Endothelial cell of umbilical vein (primary cell): ENCODE results near the gene LOXHD1. TPM values are rescaled to one million over a fixed set of nuclear protein-coding genes. Genes with fewer than 3 reads are reported as not detected.

Source experiments
- BruUV-seq: library from RNA; stranded (reverse); fragments of 400-500 nt; replicated peaks from 2 replicates; lab custom pipeline; 2021; lab: Mats Ljungman, UMichigan
- CTCF ChIA-PET: fragments of 300-600, 350-600 bp; sonication (Branson Sonifier 250); formaldehyde crosslinking; loops from one replicate; lab custom pipeline; 2021; ENCODE audit warnings: antibody characterized with exemption, inconsistent platforms; lab: Charles Lee
- POLR2A ChIA-PET: fragments of 300-600, 350-600 bp; sonication (Branson Sonifier 250); formaldehyde crosslinking; loops from one replicate; lab custom pipeline; 2021; ENCODE audit warnings: antibody characterized with exemption, inconsistent platforms; lab: Charles Lee
- DNase-seq: peaks from one replicate; pipeline ENCODE4 v3.0.0-alpha.2; 2011; ENCODE audit warnings: low read depth, low spot score
- FAIRE-seq: peaks from 2 replicates; lab custom pipeline; 2011; peaks lifted over from hg19 to GRCh38; lab: Jason Lieb, UNC
- H2AFZ ChIP-seq: 2 replicates; pipeline ENCODE4 v1.6.0; 2012; ENCODE audit warnings: low read depth, low read length, control low read depth, inconsistent platforms
- H3K27ac ChIP-seq: 2 replicates; pipeline ENCODE4 v1.5.1; 2011; ENCODE audit warnings: low read depth, mild to moderate bottlenecking, control low read depth, low read length, moderate library complexity; ENCODE audit not compliant: insufficient read depth
- H3K27me3 ChIP-seq, 2 experiments: 2 replicates each; pipeline versions ENCODE4 v1.6.0 to v1.6.1; 2011; ENCODE audit warnings: low read length in 2 of 2, mixed read lengths in 1 of 2; ENCODE audit not compliant: control insufficient read depth in 2 of 2, insufficient read depth in 2 of 2
- H3K36me3 ChIP-seq, 2 experiments: 2 replicates in 1 of 2; 3 replicates in 1 of 2; pipeline ENCODE4 v1.5.1; 2011; ENCODE audit warnings: low read length in 2 of 2, mild to moderate bottlenecking in 1 of 2, moderate library complexity in 1 of 2; ENCODE audit not compliant: control insufficient read depth in 2 of 2, insufficient read depth in 2 of 2; ENCODE audit errors: extremely low read depth in 1 of 2
- H3K4me1 ChIP-seq: 3 replicates; pipeline ENCODE4 v1.5.1; 2011; ENCODE audit warnings: mild to moderate bottlenecking, low read length; ENCODE audit not compliant: control insufficient read depth, insufficient read depth; ENCODE audit errors: extremely low read depth
- H3K4me2 ChIP-seq: 2 replicates; pipeline ENCODE4 v1.6.1; 2011; ENCODE audit warnings: low read length, control low read depth, mixed read lengths; ENCODE audit not compliant: insufficient read depth
- H3K4me3 ChIP-seq, 3 experiments: fragments of 200-600 bp in 1 of 3; sonication (generic), shearing (Covaris generic) in 1 of 3; replicated peaks in 1 of 3; 2 replicates each; pipeline ENCODE4 v1.5.1; 2011 to 2016; ENCODE audit warnings: control low read depth in 3 of 3, low read length in 3 of 3, mild to moderate bottlenecking in 2 of 3, inconsistent platforms in 1 of 3, low read depth in 1 of 3, moderate library complexity in 1 of 3; ENCODE audit not compliant: insufficient read depth in 1 of 3
- H3K79me2 ChIP-seq: 2 replicates; pipeline ENCODE4 v1.6.0; 2012; ENCODE audit warnings: low read length, inconsistent platforms; ENCODE audit not compliant: control insufficient read depth, insufficient read depth
- H3K9ac ChIP-seq: replicated peaks from 2 replicates; pipeline ENCODE3; 2011; ENCODE audit warnings: low read length, control low read depth; ENCODE audit not compliant: insufficient read depth; ENCODE audit errors: extremely low read depth
- H3K9me1 ChIP-seq: replicated peaks from 3 replicates; pipeline ENCODE4 v1.6.0; 2011; ENCODE audit warnings: mild to moderate bottlenecking, low read length; ENCODE audit not compliant: control insufficient read depth, insufficient read depth; ENCODE audit errors: extremely low read depth
- H3K9me3 ChIP-seq: replicated peaks from 2 replicates; pipeline ENCODE4 v1.5.1; 2012; ENCODE audit warnings: low read length, inconsistent platforms; ENCODE audit not compliant: control insufficient read depth, insufficient read depth
- H4K20me1 ChIP-seq: replicated peaks from 2 replicates; pipeline ENCODE3; 2011; ENCODE audit warnings: mild to moderate bottlenecking, low read length; ENCODE audit not compliant: control insufficient read depth, insufficient read depth; ENCODE audit errors: extremely low read depth
- CTCF ChIP-seq, 2 donors: IDR thresholded peaks; 1 replicate in 1 of 2; 2 replicates in 1 of 2; pipeline ENCODE4 v1.5.1; 2011; ENCODE audit warnings: low read length in 2 of 2, mild to moderate bottlenecking in 2 of 2, moderate library complexity in 2 of 2, control low read depth in 1 of 2, inconsistent platforms in 1 of 2, low read depth in 1 of 2; ENCODE audit not compliant: insufficient read depth in 1 of 2; ENCODE audit errors: extremely low read depth in 1 of 2
- EZH2 ChIP-seq: IDR thresholded peaks from 2 replicates; pipeline ENCODE4 v1.6.1; 2012; ENCODE audit warnings: borderline replicate concordance, low read depth, mild to moderate bottlenecking, moderate library complexity, low read length, inconsistent platforms; ENCODE audit not compliant: severe bottlenecking
- FOS ChIP-seq: IDR thresholded peaks from 2 replicates; pipeline ENCODE4 v1.6.1; 2011; ENCODE audit warnings: mild to moderate bottlenecking, low read length, moderate library complexity, borderline replicate concordance; ENCODE audit not compliant: insufficient read depth
- GATA2 ChIP-seq: IDR thresholded peaks from 2 replicates; pipeline ENCODE4 v1.7.0; 2011; ENCODE audit warnings: low read depth, mild to moderate bottlenecking, moderate library complexity, mixed read lengths, low read length; ENCODE audit not compliant: insufficient read length, insufficient read depth
- JUN ChIP-seq: IDR thresholded peaks from 2 replicates; pipeline ENCODE4 v1.6.1; 2011; ENCODE audit warnings: borderline replicate concordance, low read depth; ENCODE audit not compliant: insufficient read length, insufficient read depth
- MAX ChIP-seq: IDR thresholded peaks from 2 replicates; pipeline ENCODE4 v1.6.1; 2011; ENCODE audit not compliant: insufficient read depth, insufficient read length
- MYC ChIP-seq: IDR thresholded peaks from one replicate; pipeline ENCODE4 v1.6.1; 2011; ENCODE audit warnings: mild to moderate bottlenecking, low read depth, low read length
- POLR2A ChIP-seq: IDR thresholded peaks from 2 replicates; pipeline ENCODE4 v1.6.1; 2012; ENCODE audit warnings: low read depth, mild to moderate bottlenecking, control low read depth, low read length
- POLR2AphosphoS5 ChIP-seq: IDR thresholded peaks from 2 replicates; pipeline ENCODE4 v1.6.1; 2012; ENCODE audit warnings: low read depth, mild to moderate bottlenecking, control low read depth, low read length, moderate library complexity; ENCODE audit not compliant: insufficient read depth
- dilution Hi-C: fragments of 300-500 bp; cut with MboI; formaldehyde crosslinking; loops from one replicate; pipeline ENCODE4 v1.15.0; 2019; ENCODE audit warnings: low sequenced_read_pairs; ENCODE audit not compliant: extremely low pct_ligation_motif_present
- intact Hi-C: fragments of 100-400 bp; cut with micrococcal nuclease; formaldehyde crosslinking; loops from one replicate; pipeline ENCODE4 v1.10.0; 2022
- polyA plus RNA-seq, 4 experiments: library from polyadenylated mRNA; depleted of rRNA in 3 of 4; stranded (reverse) in 3 of 4; unstranded in 1 of 4; fragments of >200 nt; gene quantifications; 2 replicates each; pipeline versions ENCODE4 v1.2.1 to v1.2.3, GENCODE V29; 2011 to 2012; ENCODE audit warnings: missing spikeins in 1 of 4
- total RNA-seq: library from RNA; stranded (reverse); gene quantifications from 2 replicates; pipeline ENCODE4 v1.2.3, GENCODE V29; 2021

Gene LOXHD1
- total and polyA plus RNA-seq, 2 donors (not counting 3 experiments of a cell fraction or from before 2014, with no cell fraction given): not detected

GRCh38 chr18:46518438-46518837 lies 138.6 kb downstream of the LOXHD1 start:
- Histone ChIP-seq H3K4me3 (no peak overlapping the region), H3K9me1 (no peaks in the 10 kb centered on the region), H3K9ac (no peak overlapping the region), H3K27ac (no peak overlapping the region), H4K20me1 (no peaks in the 10 kb centered on the region), H3K36me3 (no peaks in the 10 kb centered on the region), H2AFZ (no peak overlapping the region), H3K27me3 (no peaks in the 10 kb centered on the region), H3K4me2 (no peak overlapping the region), H3K4me1 (no peaks in the 10 kb centered on the region), H3K79me2 (no peaks in the 10 kb centered on the region), H3K9me3 (no peaks in the 10 kb centered on the region)
- dilution Hi-C loops: no loop called here
- DNase-seq (no peak), FAIRE-seq (no peak)
- intact Hi-C loops: no loop called here
- CTCF ChIA-PET: no interaction called here
- POLR2A ChIA-PET: no interaction called here
- BruUV-seq: no TSS peak
- no peak for TF ChIP-seq FOS
- TF ChIP-seq MYC: no peak
- no peak for TF ChIP-seq POLR2AphosphoS5
- no peak for TF ChIP-seq MAX
- no peak for TF ChIP-seq JUN
- TF ChIP-seq CTCF (IDR thresholded peaks at IDR 0.05; ENCODE audit: extremely low read depth in 1 of 2, insufficient read depth in 1 of 2, low read depth in 1 of 2, low read length in 2 of 2): no peak
- no peak for TF ChIP-seq POLR2A
- TF ChIP-seq EZH2: no peak
- no peak for TF ChIP-seq GATA2
